HG02970 (cell line): ENCODE results near the gene ADAMTS3.
"Not testable (repeated sequence)": the region's sequence is repeated elsewhere in the genome, so short reads cannot be mapped to it uniquely, and the experiment has no call there.

Experiments
- ATAC-seq: cut with Tn5 transposase; IDR thresholded peaks from one replicate; pipeline ENCODE4 v1.9.1; 2021; ENCODE audit warnings: mild to moderate bottlenecking, moderate library complexity, moderate number of reproducible peaks; ENCODE audit not compliant: unreplicated experiment, low FRiP score

ADAMTS3 gene

GRCh38 chr4:72553540-72554337 lies 15.3 kb downstream of the ADAMTS3 start:
- no peak for ATAC-seq

- ATAC-seq = no peak
Observed at GRCh38 chr4:72552447-72552846, 16.6 kb downstream of the ADAMTS3 start.

- ATAC-seq = no peak
Observed at GRCh38 chr4:72546456-72546855, 22.6 kb downstream of the ADAMTS3 start.

GRCh38 chr4:72540694-72541093 lies 28.3 kb downstream of the ADAMTS3 start:
- ATAC-seq = not testable (repeated sequence)

- no peak for ATAC-seq
Observed at GRCh38 chr4:72538006-72538405, 31.0 kb downstream of the ADAMTS3 start.

- ATAC-seq = no peak
Observed at GRCh38 chr4:72536443-72536842, 32.6 kb downstream of the ADAMTS3 start.

GRCh38 chr4:72531768-72532290 lies 37.2 kb downstream of the ADAMTS3 start:
- ATAC-seq = no peak

- ATAC-seq = no peak
Observed at GRCh38 chr4:72531322-72531721, 37.7 kb downstream of the ADAMTS3 start.

GRCh38 chr4:72529148-72529822 lies 39.7 kb downstream of the ADAMTS3 start:
- ATAC-seq = no peak

GRCh38 chr4:72527038-72527646 lies 41.9 kb downstream of the ADAMTS3 start:
- ATAC-seq = no peak

GRCh38 chr4:72525938-72526337 lies 43.1 kb downstream of the ADAMTS3 start:
- no peak for ATAC-seq

GRCh38 chr4:72522440-72522839 lies 46.6 kb downstream of the ADAMTS3 start:
- ATAC-seq = no peak

GRCh38 chr4:72513227-72513626 lies 55.8 kb downstream of the ADAMTS3 start:
- ATAC-seq = no peak

GRCh38 chr4:72507860-72508419 lies 61.1 kb downstream of the ADAMTS3 start:
- no peak for ATAC-seq

GRCh38 chr4:72507167-72507566 lies 61.9 kb downstream of the ADAMTS3 start:
- no peak for ATAC-seq

GRCh38 chr4:72505314-72505744 lies 63.7 kb downstream of the ADAMTS3 start:
- ATAC-seq = peak; percentile 92

- no peak for ATAC-seq
Observed at GRCh38 chr4:72500214-72500613, 68.8 kb downstream of the ADAMTS3 start.

GRCh38 chr4:72496119-72496518 lies 72.9 kb downstream of the ADAMTS3 start:
- no peak for ATAC-seq

- no peak for ATAC-seq
Observed at GRCh38 chr4:72494156-72494555, 74.9 kb downstream of the ADAMTS3 start.

- ATAC-seq = no peak
Observed at GRCh38 chr4:72489267-72489666, 79.8 kb downstream of the ADAMTS3 start.

- no peak for ATAC-seq
Observed at GRCh38 chr4:72486991-72487390, 82.0 kb downstream of the ADAMTS3 start.
